Hepatocyte (in vitro differentiated cells): ENCODE results near the gene GPX4. TPM values are rescaled to one million over a fixed set of nuclear protein-coding genes. Genes with fewer than 3 reads are reported as not detected.
A peak's percentile ranks its signal among the peaks of the same experiment; 100 is the strongest.

Experiments used
- DNase-seq: peaks from one replicate; pipeline ENCODE4 v3.0.0-alpha.2; 2016; ENCODE audit warnings: low spot score
- H2AFZ ChIP-seq: fragments of 200-600 bp; sonication (generic); 2 replicates; pipeline ENCODE4 v1.6.0; 2016; ENCODE audit warnings: antibody characterized with exemption, mild to moderate bottlenecking
- H3K27ac ChIP-seq: fragments of 200-600 bp; sonication (generic); 2 replicates; pipeline ENCODE4 v1.5.1; 2016; ENCODE audit warnings: mild to moderate bottlenecking
- H3K27me3 ChIP-seq: fragments of 200-600 bp; sonication (generic); 2 replicates; pipeline ENCODE4 v1.6.1; 2016
- H3K36me3 ChIP-seq: fragments of 200-600 bp; sonication (generic); replicated peaks from 2 replicates; pipeline ENCODE4 v1.5.1; 2016; ENCODE audit warnings: low read depth; ENCODE audit not compliant: insufficient read depth
- H3K4me1 ChIP-seq: fragments of 200-600 bp; sonication (generic); 2 replicates; pipeline ENCODE4 v1.5.1; 2016; ENCODE audit warnings: mild to moderate bottlenecking, moderate library complexity; ENCODE audit not compliant: insufficient read depth
- H3K4me2 ChIP-seq: fragments of 200-600 bp; sonication (generic); 2 replicates; pipeline ENCODE4 v1.6.0; 2016
- H3K4me3 ChIP-seq: fragments of 200-600 bp; sonication (generic); 2 replicates; pipeline ENCODE4 v1.5.1; 2016; ENCODE audit warnings: mild to moderate bottlenecking
- H3K79me2 ChIP-seq: fragments of 200-600 bp; sonication (generic); 2 replicates; pipeline ENCODE4 v1.6.0; 2017; ENCODE audit warnings: mild to moderate bottlenecking
- H3K9me2 ChIP-seq: fragments of 200-600 bp; sonication (generic); replicated peaks from 2 replicates; pipeline ENCODE4 v1.6.0; 2017; ENCODE audit warnings: mild to moderate bottlenecking; ENCODE audit not compliant: insufficient read depth
- H3K9me3 ChIP-seq: fragments of 200-600 bp; sonication (generic); 2 replicates; pipeline ENCODE4 v1.5.1; 2016; ENCODE audit warnings: low read depth, mild to moderate bottlenecking
- H4K20me1 ChIP-seq: fragments of 200-600 bp; sonication (generic); 2 replicates; pipeline ENCODE4 v1.6.0; 2016; ENCODE audit warnings: mild to moderate bottlenecking; ENCODE audit not compliant: insufficient read depth, poor library complexity, severe bottlenecking
- CTCF ChIP-seq: fragments of 200-600 bp; sonication (generic); IDR thresholded peaks from 2 replicates; pipeline ENCODE4 v1.5.1; 2016; ENCODE audit warnings: antibody characterized with exemption, mild to moderate bottlenecking; ENCODE audit not compliant: poor library complexity
- EZH2 ChIP-seq: fragments of 200-600 bp; sonication (generic); IDR thresholded peaks from 2 replicates; pipeline ENCODE4 v1.6.1; 2016; ENCODE audit warnings: antibody characterized with exemption, mild to moderate bottlenecking, borderline replicate concordance
- EZH2phosphoT487 ChIP-seq: fragments of 200-600 bp; sonication (generic); IDR thresholded peaks from one replicate; pipeline ENCODE4 v1.6.1; 2018; ENCODE audit warnings: antibody characterized with exemption, mild to moderate bottlenecking, low read depth, moderate library complexity; ENCODE audit not compliant: unreplicated experiment, severe bottlenecking
- WGBS: methylation state at CpG from one replicate; pipeline ENCODE4 v1.1.6; 2016; ENCODE audit warnings: low lambda C conversion rate; ENCODE audit errors: missing lambda C conversion rate; 5-methylcytosine and 5-hydroxymethylcytosine counted together
- polyA plus RNA-seq: library from polyadenylated mRNA; unstranded; fragments of >200 nt; fragmentation: Nextera tagmentation; extraction: Ambion mirVana; gene quantifications from 2 replicates; pipeline ENCODE4 v1.2.1, GENCODE V29; 2016
- total RNA-seq: library from RNA; depleted of rRNA; stranded (reverse); fragments of >200 nt; gene quantifications from 2 replicates; pipeline ENCODE4 v1.2.3, GENCODE V29; 2014

GPX4 gene
- total and polyA plus RNA-seq, 2 experiments from 2014 or later: 539 to 735 TPM

DNA sequence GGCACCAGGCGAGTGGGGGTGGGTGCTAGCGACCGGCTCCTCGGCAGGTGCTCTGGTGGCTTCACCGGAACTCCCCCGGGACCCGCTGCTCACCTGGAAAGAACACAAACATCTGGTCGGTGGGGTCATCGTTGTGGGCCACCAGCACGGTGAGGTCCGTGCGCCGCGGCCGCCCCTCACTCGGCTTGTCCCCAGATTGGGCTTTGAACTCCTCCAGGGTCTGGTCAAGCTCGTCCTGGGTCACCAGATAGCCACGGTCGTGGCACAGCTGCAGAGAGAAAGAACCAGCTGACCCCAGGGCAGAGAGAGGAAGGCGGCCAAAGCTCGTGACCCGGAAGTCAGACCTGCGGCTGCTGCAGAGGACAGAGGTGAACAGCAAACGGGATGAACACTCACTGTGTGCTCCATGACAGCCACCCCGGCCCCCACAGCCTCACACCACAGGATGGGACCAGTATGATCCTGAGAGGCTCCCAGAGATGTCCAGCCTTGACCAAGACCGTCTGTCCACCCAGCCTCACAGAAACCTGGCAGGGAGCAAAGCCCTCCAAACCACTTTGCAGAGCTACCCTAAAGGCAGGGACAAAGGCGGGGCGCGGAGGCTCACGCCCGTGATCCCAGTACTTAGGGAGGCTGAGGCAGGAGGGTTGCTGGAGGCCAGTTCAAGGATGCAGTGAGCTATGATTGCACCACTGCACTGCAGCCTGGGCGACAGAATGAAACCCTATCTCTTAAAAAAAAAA, 9.8 kb upstream of the GPX4 start:
- Histone ChIP-seq H3K4me2 (peak overlapping the region; percentile 99), H3K4me1 (peaks cover 22% of the 10 kb centered on the region), H3K36me3 (no peaks in the 10 kb centered on the region), H3K9me2 (no peaks in the 10 kb centered on the region), H3K27me3 (no peaks in the 10 kb centered on the region), H3K4me3 (peak overlapping the region; percentile 51), H3K9me3 (no peaks in the 10 kb centered on the region), H2AFZ (no peak overlapping the region), H3K27ac (no peak overlapping the region), H3K79me2 (peaks cover 34% of the 10 kb centered on the region), H4K20me1 (peaks cover 12% of the 10 kb centered on the region)
- TF ChIP-seq CTCF (no peak), EZH2phosphoT487 (no peak), EZH2 (no peak)
- DNase-seq: no peak
- 74% methylated on average over 22 of the region's 32 CpGs for WGBS

- WGBS: 5% methylated on average over 15 of the region's 19 CpGs
- TF ChIP-seq EZH2phosphoT487 (no peak), EZH2 (no peak), CTCF (no peak)
- H3K27ac ChIP-seq: peak overlapping the region; percentile 41
- peak overlapping the region; percentile 99 for H3K4me2 ChIP-seq
- no peaks in the 10 kb centered on the region for H3K9me2 ChIP-seq
- H3K79me2 ChIP-seq: peaks cover 34% of the 10 kb centered on the region
- no peaks in the 10 kb centered on the region for H3K9me3 ChIP-seq
- H3K36me3 ChIP-seq: no peaks in the 10 kb centered on the region
- peaks cover 26% of the 10 kb centered on the region for H3K4me1 ChIP-seq
- no peak overlapping the region for H2AFZ ChIP-seq
- peak overlapping the region; percentile 51 for H3K4me3 ChIP-seq
- H3K27me3 ChIP-seq: no peaks in the 10 kb centered on the region
- peaks cover 12% of the 10 kb centered on the region for H4K20me1 ChIP-seq
- DNase-seq: no peak
Measured at GRCh38 chr19:1094655-1094977, 9.2 kb upstream of the GPX4 start.

DNA sequence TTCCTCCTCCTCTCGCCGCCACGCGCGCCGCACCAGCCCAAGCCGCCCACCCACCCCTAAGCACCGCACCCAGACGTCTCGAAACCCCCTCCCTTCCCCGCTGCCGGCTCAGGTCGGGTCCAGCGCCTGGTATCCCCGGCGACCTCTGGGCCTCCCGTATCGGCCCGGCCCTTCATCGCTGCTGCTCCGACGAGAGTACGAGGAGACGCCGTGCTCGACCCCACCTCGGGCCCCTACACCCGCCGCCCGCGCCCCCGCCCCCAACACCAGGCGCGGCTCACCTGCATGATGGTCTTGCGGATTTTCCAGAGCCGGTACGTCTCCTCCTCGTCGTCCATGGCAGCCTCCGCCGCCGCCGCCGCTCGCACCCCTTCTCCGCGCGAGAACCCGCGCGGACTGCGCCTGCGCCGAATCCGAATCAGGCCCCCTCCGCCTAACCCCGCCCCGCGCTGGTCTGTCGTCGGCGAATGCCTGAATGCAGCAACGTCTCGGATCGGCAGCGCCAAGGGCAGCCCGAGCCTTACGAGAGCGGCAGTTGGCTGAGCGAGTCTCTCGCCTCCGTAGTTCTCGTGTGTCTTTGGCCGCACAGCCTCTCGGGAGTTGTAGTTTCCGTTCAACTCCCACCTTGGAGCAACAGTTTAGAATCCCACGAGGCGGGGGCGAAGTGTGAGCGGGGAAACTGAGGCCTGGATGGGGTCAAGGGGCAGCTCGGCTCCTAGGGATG, 8.7 kb upstream of the GPX4 start, which contains the start of gene POLR2E:
Gene POLR2E (minus strand): TSS at position 398 of the 724 bp plus-strand sequence. CDS start 60 bp downstream, at position 338.
- Histone ChIP-seq H3K9me2 (no peaks in the 10 kb centered on the region), H3K4me3 (peak within 1 kb of the TSS; percentile 51), H3K27me3 (no peaks in the 10 kb centered on the region), H3K4me2 (peak within 1 kb of the TSS; percentile 99), H3K4me1 (peaks cover 26% of the 10 kb centered on the region), H2AFZ (peak within 1 kb of the TSS; percentile 42), H3K9me3 (no peaks in the 10 kb centered on the region), H3K36me3 (no peaks in the 10 kb centered on the region), H4K20me1 (peaks cover 12% of the 10 kb centered on the region), H3K79me2 (peaks cover 34% of the 10 kb centered on the region), H3K27ac (peak within 1 kb of the TSS; percentile 41)
- DNase-seq: peak; percentile 99
- WGBS: 2% methylated on average over 44 of the region's 81 CpGs
- TF ChIP-seq EZH2 (no peak), CTCF (no peak), EZH2phosphoT487 (no peak)
